Measurements from ENCODE around the gene CDC42EP2. TPM values are rescaled to one million over a fixed set of nuclear protein-coding genes. Genes with fewer than 3 reads are reported as not detected.

The CDC42EP2 gene
- total and polyA plus RNA-seq, 4 donors = 9.2 to 35.0 (median 26.2) TPM

- DNase-seq (peak; percentile 89 to 92 (median 91)), ATAC-seq (ENCODE audit: insufficient read depth, low FRiP score) (peak; percentile 53)
- H3K27me3 ChIP-seq (ENCODE audit: control insufficient read depth in 3 of 3, insufficient read depth in 3 of 3, low read length in 2 of 3) = peaks cover 0 to 3% (median 0%) of the 10 kb centered on the region in 3 donors
- H3K27ac ChIP-seq (ENCODE audit: low read depth in 1 of 2, low read length in 1 of 2) = peak overlapping the region; percentile 74 to 92
- H3K4me3 ChIP-seq = peak overlapping the region; percentile 83
- H3K9me3 ChIP-seq (ENCODE audit: control insufficient read depth in 4 of 4, insufficient read depth in 3 of 4, low read length in 3 of 4) = no peaks in the 10 kb centered on the region
- 0 to 1% methylated on average over 58 to 59 of the region's 59 CpGs for WGBS, 2 donors
- TF ChIP-seq, protein P1, sequence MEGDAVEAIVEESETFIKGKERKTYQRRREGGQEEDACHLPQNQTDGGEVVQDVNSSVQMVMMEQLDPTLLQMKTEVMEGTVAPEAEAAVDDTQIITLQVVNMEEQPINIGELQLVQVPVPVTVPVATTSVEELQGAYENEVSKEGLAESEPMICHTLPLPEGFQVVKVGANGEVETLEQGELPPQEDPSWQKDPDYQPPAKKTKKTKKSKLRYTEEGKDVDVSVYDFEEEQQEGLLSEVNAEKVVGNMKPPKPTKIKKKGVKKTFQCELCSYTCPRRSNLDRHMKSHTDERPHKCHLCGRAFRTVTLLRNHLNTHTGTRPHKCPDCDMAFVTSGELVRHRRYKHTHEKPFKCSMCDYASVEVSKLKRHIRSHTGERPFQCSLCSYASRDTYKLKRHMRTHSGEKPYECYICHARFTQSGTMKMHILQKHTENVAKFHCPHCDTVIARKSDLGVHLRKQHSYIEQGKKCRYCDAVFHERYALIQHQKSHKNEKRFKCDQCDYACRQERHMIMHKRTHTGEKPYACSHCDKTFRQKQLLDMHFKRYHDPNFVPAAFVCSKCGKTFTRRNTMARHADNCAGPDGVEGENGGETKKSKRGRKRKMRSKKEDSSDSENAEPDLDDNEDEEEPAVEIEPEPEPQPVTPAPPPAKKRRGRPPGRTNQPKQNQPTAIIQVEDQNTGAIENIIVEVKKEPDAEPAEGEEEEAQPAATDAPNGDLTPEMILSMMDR (IDR thresholded peaks at IDR 0.05; ENCODE audit: control extremely low read depth, extremely low read depth) = peak; percentile 72
- peaks cover 0 to 2% (median under 1%) of the 10 kb centered on the region in 4 donors for H3K36me3 ChIP-seq (ENCODE audit: control insufficient read depth in 4 of 4, insufficient read depth in 4 of 4, low read length in 4 of 4)
- H3K4me1 ChIP-seq (ENCODE audit: control insufficient read depth in 5 of 5, insufficient read depth in 5 of 5, low read length in 5 of 5) = peaks cover 0 to 42% (median 15%) of the 10 kb centered on the region in 5 donors
- no peak overlapping the region for H3K9ac ChIP-seq (ENCODE audit: insufficient read depth in 1 of 2, low read length in 2 of 2)
These were observed 669 bp downstream of the CDC42EP2 start for GRCh38 chr11:65315204-65315865.

DNA sequence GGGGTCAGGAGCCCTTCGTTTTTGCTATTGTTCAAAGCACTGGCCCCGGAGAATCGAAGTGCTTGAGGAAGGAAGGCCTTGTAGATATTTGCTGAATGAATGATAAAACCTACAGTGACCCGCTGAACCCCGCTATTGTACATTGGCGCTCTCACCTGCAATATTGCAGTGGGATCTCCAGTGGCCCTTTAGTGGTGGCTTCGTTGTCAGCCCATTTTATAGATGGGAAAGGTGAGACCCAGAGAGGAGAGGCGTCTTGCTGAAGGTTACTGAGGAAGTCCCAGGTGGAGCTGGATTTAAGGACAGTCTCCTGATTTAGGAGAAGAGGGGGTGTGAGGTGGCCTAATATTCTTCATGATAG lies 1.2 kb downstream of the CDC42EP2 start:
- TF ChIP-seq, protein P1 (IDR thresholded peaks at IDR 0.05; ENCODE audit: control extremely low read depth, extremely low read depth) = no peak

DNA sequence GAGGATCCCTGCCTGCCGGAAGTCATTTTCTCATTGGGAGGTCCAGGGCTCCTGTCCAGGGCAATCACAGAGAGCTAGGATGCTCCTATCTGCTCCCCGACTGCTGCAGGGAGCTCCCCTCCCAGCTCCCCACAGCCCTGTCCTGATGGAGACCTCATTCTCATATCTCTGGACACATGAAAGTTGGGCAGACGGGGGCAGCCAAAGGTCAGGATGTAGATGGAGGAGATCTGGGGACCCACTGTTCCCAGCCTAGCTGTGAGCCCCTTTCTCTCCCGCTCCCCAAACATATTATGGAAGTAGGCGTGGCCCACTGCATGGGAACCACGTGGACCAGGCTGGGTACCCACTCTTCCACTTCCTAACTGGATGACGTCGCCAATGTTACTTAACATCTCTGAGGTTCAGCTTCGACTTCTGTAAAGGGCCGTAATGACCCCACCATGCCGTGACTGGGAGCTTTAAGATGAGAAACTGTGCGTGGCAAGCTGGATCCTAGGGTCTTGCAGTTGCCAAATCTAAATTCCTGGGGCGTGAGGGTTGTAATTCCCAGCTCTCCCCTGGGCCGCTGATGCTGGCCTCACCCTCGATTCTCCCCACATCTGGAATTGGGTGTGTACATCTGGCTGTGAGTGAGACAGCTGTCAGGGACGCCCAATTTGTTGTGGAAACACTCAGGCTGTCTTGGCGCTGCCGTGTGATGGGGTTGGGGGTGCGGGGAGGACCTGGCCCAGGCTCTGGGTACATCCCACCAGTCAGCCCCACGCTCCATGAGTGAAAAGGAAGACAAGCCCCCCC lies 1.8 kb downstream of the CDC42EP2 start:
- peaks cover 0 to 36% (median 10%) of the 10 kb centered on the region in 5 donors for H3K4me1 ChIP-seq (ENCODE audit: control insufficient read depth in 5 of 5, insufficient read depth in 5 of 5, low read length in 5 of 5)
- H3K27ac ChIP-seq (ENCODE audit: low read depth in 1 of 2, low read length in 1 of 2) = peak overlapping the region; percentile 74 to 92
- TF ChIP-seq, protein P1 (IDR thresholded peaks at IDR 0.05; ENCODE audit: control extremely low read depth, extremely low read depth) = no peak
- peaks cover 0 to 11% (median 9%) of the 10 kb centered on the region in 4 donors for H3K36me3 ChIP-seq (ENCODE audit: control insufficient read depth in 4 of 4, insufficient read depth in 4 of 4, low read length in 4 of 4)
- H3K9me3 ChIP-seq (ENCODE audit: control insufficient read depth in 4 of 4, insufficient read depth in 3 of 4, low read length in 3 of 4) = no peaks in the 10 kb centered on the region
- peak; percentile 64 to 72 (median 71) for DNase-seq
- peaks cover 0 to 3% (median 0%) of the 10 kb centered on the region in 3 donors for H3K27me3 ChIP-seq (ENCODE audit: control insufficient read depth in 3 of 3, insufficient read depth in 3 of 3, low read length in 2 of 3)
- H3K9ac ChIP-seq (ENCODE audit: insufficient read depth in 1 of 2, low read length in 2 of 2) = peak overlapping the region in 1 of 2 donors; percentile 26
- 40 to 56% methylated on average over 20 of the region's 20 CpGs for WGBS, 2 donors
- H3K4me3 ChIP-seq = peak overlapping the region; percentile 83
- no peak for ATAC-seq (ENCODE audit: insufficient read depth, low FRiP score)

More for the DNA sequence above, 1.2 kb downstream of the CDC42EP2 start:
- H3K36me3 ChIP-seq (ENCODE audit: control insufficient read depth in 4 of 4, insufficient read depth in 4 of 4, low read length in 4 of 4) = peaks cover 0 to 6% (median 4%) of the 10 kb centered on the region in 4 donors
- WGBS, 2 donors = 17 to 23% methylated on average over 8 of the region's 8 CpGs
- ATAC-seq (ENCODE audit: insufficient read depth, low FRiP score) (no peak), DNase-seq (no peak)
- peak overlapping the region; percentile 83 for H3K4me3 ChIP-seq
- peaks cover 0 to 3% (median 0%) of the 10 kb centered on the region in 3 donors for H3K27me3 ChIP-seq (ENCODE audit: control insufficient read depth in 3 of 3, insufficient read depth in 3 of 3, low read length in 2 of 3)
- H3K27ac ChIP-seq (ENCODE audit: low read depth in 1 of 2, low read length in 1 of 2) = peak overlapping the region; percentile 74 to 92
- H3K9ac ChIP-seq (ENCODE audit: insufficient read depth in 1 of 2, low read length in 2 of 2) = peak overlapping the region in 1 of 2 donors; percentile 26
- H3K9me3 ChIP-seq (ENCODE audit: control insufficient read depth in 4 of 4, insufficient read depth in 3 of 4, low read length in 3 of 4) = no peaks in the 10 kb centered on the region
- H3K4me1 ChIP-seq (ENCODE audit: control insufficient read depth in 5 of 5, insufficient read depth in 5 of 5, low read length in 5 of 5) = peaks cover 0 to 37% (median 12%) of the 10 kb centered on the region in 5 donors

Data from lung (tissue), 12 donors.